Measurements from ENCODE around the gene MRPL43. TPM values are rescaled to one million over a fixed set of nuclear protein-coding genes. Genes with fewer than 3 reads are reported as not detected.

Gene MRPL43
- total and polyA plus RNA-seq, 2 donors (not counting 3 experiments of a cell fraction or from before 2014, with no cell fraction given) = 75.0 to 144 TPM

DNA sequence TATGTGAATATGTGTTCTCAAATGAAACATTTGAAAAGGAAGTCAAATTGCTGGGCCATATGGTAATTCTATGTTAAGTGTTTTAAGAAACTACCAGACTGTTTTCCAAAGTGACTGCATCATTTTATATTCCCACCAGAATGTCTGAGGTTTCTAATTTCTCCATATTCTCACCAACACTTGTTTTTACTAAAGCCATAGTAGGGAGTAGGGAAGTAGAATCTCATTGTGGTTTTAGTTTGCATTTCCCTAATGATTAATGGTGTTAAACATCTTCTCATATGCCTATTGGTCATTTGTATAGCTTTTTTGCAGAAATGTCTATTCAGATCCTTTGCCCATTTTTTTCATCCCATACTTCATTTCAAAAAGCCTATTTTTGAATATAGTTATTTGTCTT, 27.0 kb downstream of the MRPL43 start:
- dilution Hi-C loops (cut with MboI; ENCODE audit: extremely low pct_ligation_motif_present, low sequenced_read_pairs) (no loop called here), intact Hi-C loops (cut with micrococcal nuclease) (no loop called here)
- no peaks in the 10 kb centered on the region for H3K9me1 ChIP-seq (replicated peaks; ENCODE audit: control insufficient read depth, extremely low read depth, insufficient read depth, low read length)
- H3K27me3 ChIP-seq (ENCODE audit: control insufficient read depth in 2 of 2, insufficient read depth in 2 of 2, low read length in 2 of 2) = no peaks in the 10 kb centered on the region
- no peaks in the 10 kb centered on the region for H3K4me1 ChIP-seq (ENCODE audit: control insufficient read depth, extremely low read depth, insufficient read depth, low read length)
- no peak overlapping the region for H2AFZ ChIP-seq (ENCODE audit: low read depth, low read length)
- no peaks in the 10 kb centered on the region for H3K79me2 ChIP-seq (ENCODE audit: control insufficient read depth, insufficient read depth, low read length)
- H4K20me1 ChIP-seq (replicated peaks; ENCODE audit: control insufficient read depth, extremely low read depth, insufficient read depth, low read length) = no peaks in the 10 kb centered on the region
- no peak overlapping the region for H3K4me2 ChIP-seq (ENCODE audit: insufficient read depth, low read length)
- no peak overlapping the region for H3K9ac ChIP-seq (replicated peaks; ENCODE audit: extremely low read depth, insufficient read depth, low read length)
- DNase-seq (ENCODE audit: low read depth, low spot score) = no peak
- ChIA-PET CTCF (no interaction called here), POLR2A (no interaction called here)
- peaks cover 7 to 16% of the 10 kb centered on the region in 2 experiments for H3K36me3 ChIP-seq (ENCODE audit: control insufficient read depth in 2 of 2, extremely low read depth in 1 of 2, insufficient read depth in 2 of 2, low read length in 2 of 2)
- H3K9me3 ChIP-seq (replicated peaks; ENCODE audit: control insufficient read depth, insufficient read depth, low read length) = no peaks in the 10 kb centered on the region
- no peak for TF ChIP-seq FOS (IDR thresholded peaks at IDR 0.05; ENCODE audit: borderline replicate concordance, insufficient read depth, low read length)
- TF ChIP-seq JUN (IDR thresholded peaks at IDR 0.05; ENCODE audit: borderline replicate concordance, insufficient read depth, insufficient read length, low read depth) = no peak
- no peak for TF ChIP-seq MYC (IDR thresholded peaks at IDR 0.05; ENCODE audit: low read depth, low read length)
- no peak for TF ChIP-seq EZH2 (IDR thresholded peaks at IDR 0.05; ENCODE audit: borderline replicate concordance, low read depth, low read length, severe bottlenecking)
- no peak for TF ChIP-seq GATA2 (IDR thresholded peaks at IDR 0.05; ENCODE audit: insufficient read depth, insufficient read length, low read depth, low read length)
- TF ChIP-seq POLR2AphosphoS5 (IDR thresholded peaks at IDR 0.05; ENCODE audit: insufficient read depth, low read depth, low read length) = no peak
- no peak for TF ChIP-seq CTCF (IDR thresholded peaks at IDR 0.05; ENCODE audit: extremely low read depth in 1 of 2, insufficient read depth in 1 of 2, low read depth in 1 of 2, low read length in 2 of 2)
- TF ChIP-seq, protein P1, sequence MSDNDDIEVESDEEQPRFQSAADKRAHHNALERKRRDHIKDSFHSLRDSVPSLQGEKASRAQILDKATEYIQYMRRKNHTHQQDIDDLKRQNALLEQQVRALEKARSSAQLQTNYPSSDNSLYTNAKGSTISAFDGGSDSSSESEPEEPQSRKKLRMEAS (IDR thresholded peaks at IDR 0.05; ENCODE audit: insufficient read depth, insufficient read length) = no peak
- TF ChIP-seq POLR2A (IDR thresholded peaks at IDR 0.05; ENCODE audit: low read depth, low read length) = no peak
- no peak overlapping the region for H3K27ac ChIP-seq (ENCODE audit: insufficient read depth, low read depth, low read length)
- BruUV-seq (replicated peaks) = no TSS peak
- H3K4me3 ChIP-seq (replicated peaks in 1 of 3; ENCODE audit: insufficient read depth in 1 of 3, low read depth in 1 of 3, low read length in 3 of 3) = no peak overlapping the region
- FAIRE-seq = no peak
